C1 segment of cervical spinal cord (tissue), 14 donors: ENCODE results near the gene SAMD1.

Experiments used
- DNase-seq, 14 donors: peaks; one replicate each; lab custom pipeline; 2025; lab: John Stamatoyannopoulos, UW

SAMD1 gene

GRCh38 chr19:14090509-14091080 is at the start of gene SAMD1:
Gene SAMD1 (minus strand): TSS chr19:14090751.
- DNase-seq: peak in 12 of 14 donors; percentile 50 to 90 (median 80)

- peak in 1 of 14 donors; percentile 25 for DNase-seq
Measured at GRCh38 chr19:14139944-14140343, 49.4 kb upstream of the SAMD1 start.

GRCh38 chr19:14138576-14139265 is 48.2 kb upstream of the SAMD1 start:
- peak in 6 of 14 donors; percentile 7 to 33 (median 20) for DNase-seq

GRCh38 chr19:14136509-14137281 is 46.1 kb upstream of the SAMD1 start, which contains the start of gene ASF1B:
Gene ASF1B (minus strand): TSS chr19:14136589. CDS start chr19:14136456, 133 bp downstream.
- DNase-seq: peak; percentile 92 to 100 (median 98)

GRCh38 chr19:14135985-14136508 is 45.5 kb upstream of the SAMD1 start:
- DNase-seq: no peak

- DNase-seq: no peak
Measured at GRCh38 chr19:14135355-14135754, 44.8 kb upstream of the SAMD1 start.

- DNase-seq: peak in 2 of 14 donors; percentile 10 to 26
Measured at GRCh38 chr19:14127929-14128509, 37.5 kb upstream of the SAMD1 start.

- DNase-seq: no peak
Measured at GRCh38 chr19:14127176-14127575, 36.6 kb upstream of the SAMD1 start.

- no peak for DNase-seq
Measured at GRCh38 chr19:14122924-14123323, 32.4 kb upstream of the SAMD1 start.

- DNase-seq: no peak
Measured at GRCh38 chr19:14120497-14120780, 29.9 kb upstream of the SAMD1 start.

- DNase-seq: no peak
Measured at GRCh38 chr19:14119644-14120496, 29.3 kb upstream of the SAMD1 start.

- DNase-seq: no peak
Measured at GRCh38 chr19:14119146-14119545, 28.6 kb upstream of the SAMD1 start.

GRCh38 chr19:14118165-14119051 is 27.9 kb upstream of the SAMD1 start:
- peak in 12 of 14 donors; percentile 71 to 93 (median 86) for DNase-seq

- DNase-seq: peak; percentile 95 to 100 (median 98)
Measured at GRCh38 chr19:14117668-14118164, 27.2 kb upstream of the SAMD1 start, which contains the start of gene PRKACA. Gene PRKACA (minus strand): TSS chr19:14117762. CDS start chr19:14117547, 215 bp downstream.

GRCh38 chr19:14116918-14117578 is 26.5 kb upstream of the SAMD1 start:
- DNase-seq: peak in 6 of 14 donors; percentile 31 to 65 (median 44)

- no peak for DNase-seq
Measured at GRCh38 chr19:14116525-14116917, 26.0 kb upstream of the SAMD1 start.

- no peak for DNase-seq
Measured at GRCh38 chr19:14115756-14116155, 25.2 kb upstream of the SAMD1 start.

GRCh38 chr19:14114854-14115253 is 24.3 kb upstream of the SAMD1 start:
- DNase-seq: peak in 6 of 14 donors; percentile 7 to 41 (median 16)

- DNase-seq: no peak
Measured at GRCh38 chr19:14114439-14114838, 23.9 kb upstream of the SAMD1 start.
